DMS153 treated with DMSO at 0.1 percent for 48 hours (cell line): Measurements from ENCODE around the gene MGA.
"Not testable (repeated sequence)": the region's sequence is repeated elsewhere in the genome, so short reads cannot be mapped to it uniquely, and the experiment has no call there.

Experiments
- DNase-seq: peaks from one replicate; lab custom pipeline; 2025; ENCODE audit not compliant: unreplicated experiment; lab: John Stamatoyannopoulos, UW

MGA gene

DNA sequence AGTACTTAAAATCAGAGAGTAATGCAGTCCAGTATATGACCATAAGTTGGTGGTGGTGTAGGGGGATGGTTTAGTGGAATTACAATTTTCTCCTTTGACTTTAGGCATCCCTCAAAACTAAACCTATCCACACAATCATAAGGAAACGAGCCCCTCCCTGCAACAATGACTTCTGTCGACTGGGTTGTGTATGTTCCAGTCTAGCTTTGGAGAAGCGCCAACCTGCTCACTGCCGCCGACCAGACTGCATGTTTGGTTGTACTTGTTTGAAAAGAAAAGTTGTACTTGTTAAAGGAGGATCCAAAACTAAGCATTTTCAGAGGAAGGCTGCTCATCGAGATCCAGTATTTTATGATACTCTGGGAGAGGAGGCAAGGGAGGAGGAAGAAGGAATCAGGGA, 52.8 kb downstream of the MGA start:
- DNase-seq: no peak

DNA sequence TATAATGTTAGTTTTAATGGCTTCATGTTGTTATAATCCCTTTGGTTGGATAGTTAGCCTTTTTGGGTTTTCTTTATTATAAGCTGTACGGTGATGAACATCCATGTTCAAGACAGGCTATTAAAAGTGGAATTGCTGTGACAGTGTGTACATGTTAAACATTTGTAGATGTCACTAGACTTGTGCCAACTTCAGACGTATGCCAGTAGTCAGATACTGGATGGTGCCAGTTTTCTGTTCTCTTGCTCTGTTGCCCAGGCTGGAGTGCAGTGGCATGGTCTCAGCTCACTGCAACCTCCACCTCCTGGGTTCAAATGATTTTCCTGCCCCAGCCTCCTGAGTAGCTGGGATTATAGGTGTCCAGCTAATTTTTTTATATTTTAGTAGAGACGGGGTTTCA, 54.1 kb downstream of the MGA start:
- no peak for DNase-seq

DNA sequence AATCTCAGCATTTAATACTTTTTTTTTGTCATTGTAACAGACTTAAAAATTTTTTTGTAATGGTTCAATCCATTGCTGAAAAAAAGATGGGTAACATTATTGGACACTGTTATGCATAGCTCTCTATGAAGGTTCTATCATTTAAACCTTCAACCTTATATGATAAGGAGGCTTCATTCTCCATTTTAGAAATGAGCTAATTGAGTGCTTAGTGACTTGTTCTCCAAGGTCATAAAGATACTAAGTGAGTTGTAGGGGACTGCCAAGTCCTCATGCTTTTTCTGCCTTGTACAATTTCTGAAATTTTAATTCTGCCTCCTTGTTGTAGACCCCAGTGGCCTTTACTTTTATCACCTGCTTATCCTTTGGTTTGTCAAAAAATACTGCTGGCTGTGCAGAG, 56.7 kb downstream of the MGA start:
- no peak for DNase-seq

DNA sequence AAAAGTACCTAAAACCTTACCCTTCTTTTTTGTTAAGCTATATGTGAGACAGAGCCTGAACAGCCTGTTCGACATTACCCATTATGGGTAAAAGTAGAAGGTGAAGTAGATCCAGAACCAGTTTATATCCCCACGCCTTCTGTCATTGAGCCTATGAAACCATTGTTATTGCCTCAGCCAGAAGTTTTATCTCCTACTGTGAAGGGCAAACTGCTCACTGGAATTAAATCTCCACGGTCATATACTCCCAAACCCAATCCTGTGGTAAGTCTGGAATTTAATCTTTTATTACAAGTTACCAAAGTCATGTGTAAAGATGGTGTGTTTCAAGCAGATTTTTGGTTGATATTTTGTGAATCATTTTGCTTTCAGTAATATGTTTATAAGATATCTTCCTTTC, 66.9 kb downstream of the MGA start:
- DNase-seq: no peak

DNA sequence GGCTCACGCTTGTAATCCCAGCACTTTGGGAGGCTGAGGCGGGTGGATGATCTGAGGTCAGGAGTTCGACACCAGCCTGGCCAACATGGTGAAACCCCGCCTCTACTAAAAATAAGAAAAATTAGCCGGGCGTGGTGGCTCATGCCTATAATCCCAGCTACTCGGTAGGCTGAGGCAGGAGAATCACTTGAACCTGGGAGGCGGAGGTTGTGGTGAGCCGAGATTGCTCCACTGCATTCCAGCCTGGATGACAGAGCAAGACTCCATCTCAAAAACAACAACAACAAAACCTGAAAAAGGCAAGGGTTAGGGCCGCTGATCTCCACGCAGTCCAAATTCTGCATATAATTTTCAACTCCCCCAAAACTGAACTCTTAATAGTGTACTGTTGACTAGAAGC, 67.9 kb downstream of the MGA start:
- DNase-seq: not testable (repeated sequence)

DNA sequence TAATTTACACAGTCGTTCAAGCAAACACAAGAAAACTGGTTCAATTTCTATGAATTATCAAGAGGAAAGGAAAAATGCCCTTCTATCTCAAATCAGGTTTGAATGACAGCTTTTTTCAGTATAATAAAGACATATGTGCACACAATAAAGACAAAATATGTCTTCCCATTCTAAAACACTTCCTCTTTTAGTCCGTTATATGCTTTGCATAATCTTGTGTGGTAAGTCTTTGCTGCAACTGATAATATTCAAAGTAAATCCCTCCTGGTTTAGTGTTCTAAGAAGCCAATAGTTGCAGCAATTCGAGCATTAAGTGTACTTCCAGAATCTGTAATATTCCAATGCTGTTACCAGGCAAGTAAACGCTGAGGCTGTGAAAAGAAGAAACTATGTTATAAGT, 70.3 kb downstream of the MGA start:
- DNase-seq: no peak

DNA sequence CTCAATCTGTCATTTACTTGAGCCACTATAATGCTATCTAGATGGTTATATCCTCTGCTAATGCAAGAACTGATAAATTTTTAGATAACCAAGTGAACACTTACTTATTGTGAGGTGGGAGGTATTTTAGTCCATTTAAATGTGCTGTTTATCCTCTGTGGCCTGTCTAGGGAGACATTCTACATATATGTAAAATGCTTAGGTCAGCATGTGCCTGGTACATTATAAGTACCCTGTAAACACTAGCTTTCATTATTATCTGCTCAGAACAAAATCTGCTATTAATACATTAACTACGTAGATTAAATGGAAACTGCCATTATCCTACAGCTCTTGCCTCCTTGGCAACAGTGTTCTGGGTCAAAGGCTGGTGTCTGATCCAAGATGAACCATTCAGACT, 72.3 kb downstream of the MGA start:
- DNase-seq: no peak

DNA sequence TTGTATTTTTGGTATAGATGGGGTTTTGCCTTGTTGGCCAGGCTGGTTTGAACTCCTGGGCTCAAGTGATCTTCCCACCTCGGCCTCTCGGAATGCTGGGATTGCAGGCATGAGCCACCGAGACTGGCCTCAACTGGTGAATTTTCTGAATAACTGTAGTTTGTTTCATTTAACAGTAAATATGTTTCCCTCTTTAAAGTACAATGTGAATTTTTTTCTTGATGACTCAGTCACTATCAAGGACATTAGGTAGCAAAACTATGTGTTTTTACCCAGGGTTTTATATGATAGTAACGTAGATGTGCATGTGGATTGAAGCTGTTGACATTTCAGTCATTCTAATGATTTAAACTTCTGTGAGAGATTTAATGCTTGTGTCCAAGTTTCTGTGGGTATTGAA, 73.9 kb downstream of the MGA start:
- no peak for DNase-seq

DNA sequence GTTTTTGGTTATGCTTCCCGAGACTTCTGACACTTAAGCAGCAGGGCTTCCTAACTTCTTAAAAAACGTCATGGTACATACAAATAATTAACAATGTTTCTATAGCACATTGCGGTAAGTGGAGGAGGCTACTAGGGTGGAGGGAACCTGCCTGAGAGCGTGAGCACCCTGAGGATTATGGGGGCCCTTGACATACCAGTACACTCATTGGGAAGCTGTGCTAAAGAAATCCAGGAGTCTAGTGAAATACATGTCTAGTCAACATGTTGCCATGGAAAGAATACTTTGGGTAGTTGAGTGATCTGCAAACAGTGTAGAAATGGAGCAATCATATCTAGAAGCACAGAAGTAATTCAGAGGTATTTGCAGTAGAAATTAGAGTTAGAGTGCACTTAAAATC, 74.8 kb downstream of the MGA start:
- DNase-seq: no peak

DNA sequence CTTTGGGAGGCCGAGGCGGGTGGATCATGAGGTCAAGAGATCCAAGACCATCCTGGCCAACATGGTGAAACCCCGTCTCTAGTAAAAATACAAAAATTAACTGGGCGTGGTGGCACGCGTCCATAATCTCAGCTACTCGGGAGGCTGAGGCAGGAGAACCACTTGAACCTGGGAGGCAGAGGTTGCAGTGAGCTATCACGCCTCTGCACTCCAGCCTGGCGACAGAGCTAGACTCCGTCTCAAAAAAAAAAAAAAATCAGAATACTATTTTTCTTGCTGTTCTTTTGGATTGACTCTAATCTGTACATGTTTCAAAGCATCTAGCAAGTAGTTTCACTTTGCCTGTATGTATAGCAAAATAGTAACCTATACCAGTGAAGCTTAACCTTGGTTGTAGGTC, 75.3 kb downstream of the MGA start:
- DNase-seq: not testable (repeated sequence)

DNA sequence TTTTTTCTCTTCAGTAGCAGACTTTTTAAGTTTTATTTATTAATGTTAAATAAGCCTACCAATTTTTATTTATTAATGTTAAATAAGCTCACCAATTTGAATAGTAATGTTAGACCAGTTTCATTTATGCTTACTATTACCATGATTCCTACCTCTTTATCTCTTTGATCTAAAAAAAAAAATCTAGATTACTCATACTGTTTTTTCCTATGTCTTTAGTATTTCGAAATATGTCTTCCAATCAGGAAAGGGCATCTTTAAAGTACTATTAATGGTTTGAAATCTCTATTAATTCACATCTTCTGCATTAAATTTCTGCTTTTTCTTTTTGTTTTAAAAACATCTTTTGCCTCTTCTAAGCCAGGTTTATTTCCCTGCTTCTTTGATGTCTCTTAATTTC, 86.6 kb downstream of the MGA start:
- DNase-seq: no peak

DNA sequence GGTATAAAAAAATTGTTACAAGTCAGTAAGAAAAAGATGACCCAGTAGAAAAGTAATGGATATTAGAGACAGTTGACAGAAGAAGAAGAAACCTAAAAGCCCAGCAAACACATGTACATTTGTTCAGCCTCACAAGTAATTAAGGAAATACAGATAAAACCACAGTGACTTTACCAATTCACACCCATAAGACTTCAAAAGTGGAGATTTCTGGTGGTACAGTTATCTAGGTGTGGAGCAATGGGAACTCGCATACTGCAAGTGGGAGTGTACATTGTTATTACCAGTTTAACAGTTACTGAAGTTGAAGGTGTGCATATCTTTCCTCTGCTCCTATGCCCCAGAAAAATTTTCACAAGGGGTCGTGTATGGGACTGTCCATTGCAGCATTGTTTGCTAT, 96.0 kb downstream of the MGA start:
- no peak for DNase-seq

DNA sequence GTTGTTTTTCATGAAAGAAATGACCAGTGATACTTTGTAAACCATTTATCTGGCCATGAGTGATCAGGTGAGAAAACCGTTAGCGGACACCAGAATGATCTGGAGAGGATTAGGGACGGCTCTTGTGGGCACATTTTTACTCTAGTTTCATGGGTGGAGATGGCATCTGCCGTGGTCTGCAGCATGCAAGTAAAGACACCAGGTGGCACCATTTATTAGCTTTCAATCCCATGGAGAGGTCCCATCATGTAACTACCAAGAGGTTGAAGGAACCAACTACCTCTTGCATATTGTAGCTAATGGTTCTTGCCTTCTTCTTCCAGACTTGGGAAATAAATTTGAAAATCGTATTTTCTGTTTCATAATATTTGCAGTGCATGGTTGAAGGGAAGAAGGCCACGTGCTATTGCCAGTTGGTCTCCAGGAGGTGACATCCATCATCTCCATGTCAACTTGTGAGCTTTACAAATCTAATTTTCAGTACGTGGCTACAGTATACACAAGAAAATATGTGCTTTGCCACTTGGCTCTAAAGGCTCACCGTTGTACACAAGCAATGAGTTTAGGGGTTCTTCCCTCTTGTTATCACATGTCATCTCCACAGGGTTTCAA, 112.6 kb downstream of the MGA start:
- DNase-seq: peak; percentile 4

DNA sequence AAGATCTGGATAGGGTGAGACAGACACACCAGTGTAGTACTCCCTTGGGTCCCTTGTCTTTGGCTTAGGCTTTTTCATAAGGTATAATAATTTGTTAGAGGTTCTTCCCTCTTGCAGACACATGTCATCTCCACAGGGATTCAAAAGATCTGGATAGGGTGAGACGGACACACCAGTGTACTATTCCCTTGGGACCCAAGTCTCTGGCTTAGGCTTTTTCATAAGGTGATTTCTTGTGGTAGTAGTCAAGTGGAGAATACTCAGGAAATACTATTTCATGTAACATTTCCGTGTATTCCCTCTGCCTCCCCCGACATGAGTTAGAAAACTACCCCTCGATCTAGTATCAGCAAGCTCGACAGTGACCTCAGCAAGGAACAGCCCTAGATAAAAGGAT, 113.1 kb downstream of the MGA start:
- DNase-seq: no peak

DNA sequence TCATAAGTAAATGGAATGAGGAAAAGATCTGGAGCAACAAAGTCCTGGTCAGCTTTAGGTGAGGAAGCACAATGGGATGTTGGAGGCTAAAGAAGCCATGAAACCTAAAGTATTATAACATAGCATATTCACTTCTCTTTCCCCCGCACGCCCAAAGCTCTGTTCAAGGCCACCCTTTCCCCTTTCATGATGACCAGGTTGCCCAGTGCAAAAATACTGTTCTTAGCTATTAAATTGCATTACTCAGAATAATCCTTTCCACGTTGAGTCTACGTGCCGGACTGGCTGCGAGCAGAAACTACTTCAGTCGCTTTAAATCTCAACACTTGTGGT, 113.5 kb downstream of the MGA start:
- peak; percentile 22 for DNase-seq

DNA sequence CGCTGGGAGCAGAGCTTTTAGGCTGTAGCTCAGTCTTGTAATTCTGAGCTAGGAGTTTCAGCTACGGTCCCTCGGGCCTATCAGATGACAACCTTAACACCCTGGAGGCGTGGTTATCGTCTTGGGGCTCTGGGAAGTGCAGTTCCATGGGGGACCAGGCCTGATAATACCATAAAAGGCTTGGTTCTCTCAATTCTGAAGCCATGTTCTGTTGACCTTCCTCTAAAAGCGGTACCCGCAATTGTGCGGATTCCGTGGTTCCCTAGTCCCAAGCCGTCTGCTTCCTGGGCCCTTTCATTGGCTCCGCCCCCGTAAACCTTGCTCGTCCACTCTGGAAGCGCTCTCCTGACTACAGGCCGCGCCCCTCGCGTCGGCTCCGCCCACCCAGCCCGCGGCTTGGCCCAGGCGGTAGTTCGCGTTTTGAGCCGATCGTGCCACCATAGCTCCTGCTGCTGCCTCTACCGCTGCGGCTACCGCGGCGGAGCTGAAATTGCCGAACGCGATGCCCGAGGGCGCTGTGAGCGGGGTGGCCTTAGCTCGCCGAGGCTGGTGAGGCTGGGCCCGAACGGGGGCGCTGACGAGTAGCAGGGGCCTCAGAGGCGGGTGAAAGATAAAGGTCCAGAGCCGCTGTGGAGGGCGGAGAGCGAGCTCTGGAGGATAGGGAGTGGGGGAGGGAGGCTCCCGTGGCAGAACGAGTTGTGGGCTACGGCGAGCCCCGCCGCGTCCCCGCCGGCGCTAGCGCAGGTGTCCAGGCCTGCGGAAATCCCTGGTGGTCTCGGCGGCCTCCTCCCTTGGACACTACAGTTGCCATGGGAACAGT, 114.1 kb downstream of the MGA start, which contains the start of gene MAPKBP1:
TSS of gene MAPKBP1 (plus strand) at position 423 of the 820 bp plus-strand sequence. CDS start 792 bp downstream, outside the sequence.
- peak; percentile 64 for DNase-seq

DNA sequence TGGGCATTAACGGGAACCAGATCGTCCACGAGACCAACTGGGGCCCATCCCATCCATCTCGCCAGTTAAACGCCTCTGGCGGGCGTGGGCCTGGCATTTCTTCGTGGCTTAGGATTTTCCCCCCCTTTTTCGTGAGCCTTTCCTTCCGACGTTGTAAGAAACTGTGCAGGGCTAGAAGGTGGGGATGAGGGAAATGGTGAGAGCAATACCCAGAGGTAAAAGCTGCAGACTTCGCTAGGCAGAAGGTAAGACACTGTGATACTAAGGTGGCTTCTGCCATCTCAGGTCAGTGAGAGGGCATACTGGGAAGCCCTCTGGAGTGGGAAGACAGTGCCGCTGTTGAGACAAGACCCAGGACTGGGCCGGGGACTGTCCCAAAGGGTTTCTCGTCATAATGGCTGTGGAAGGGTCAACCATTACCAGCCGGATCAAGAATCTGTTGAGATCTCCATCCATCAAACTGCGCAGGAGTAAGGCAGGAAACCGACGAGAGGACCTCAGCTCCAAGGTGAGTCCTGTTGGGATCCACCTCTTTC, 114.7 kb downstream of the MGA start:
- DNase-seq: no peak

DNA sequence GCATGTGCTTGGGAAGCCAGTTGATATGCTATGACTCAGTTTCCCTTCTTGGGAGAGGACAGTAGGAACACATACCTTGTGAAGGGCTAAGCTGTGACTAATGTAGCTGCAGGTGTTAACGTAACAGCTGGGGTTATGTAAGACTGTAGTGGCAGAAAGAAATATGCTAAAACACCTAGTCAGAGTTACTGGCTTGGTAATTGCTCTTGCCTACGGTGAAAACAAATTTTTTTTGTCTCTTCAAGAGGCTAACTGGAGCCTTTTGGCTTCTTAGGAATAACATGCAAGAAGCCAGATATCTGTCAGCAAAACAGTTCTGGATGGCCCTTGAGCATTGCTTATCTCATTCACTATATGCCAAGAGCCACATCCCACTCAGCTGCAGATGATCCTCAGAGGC, 115.4 kb downstream of the MGA start:
- no peak for DNase-seq

DNA sequence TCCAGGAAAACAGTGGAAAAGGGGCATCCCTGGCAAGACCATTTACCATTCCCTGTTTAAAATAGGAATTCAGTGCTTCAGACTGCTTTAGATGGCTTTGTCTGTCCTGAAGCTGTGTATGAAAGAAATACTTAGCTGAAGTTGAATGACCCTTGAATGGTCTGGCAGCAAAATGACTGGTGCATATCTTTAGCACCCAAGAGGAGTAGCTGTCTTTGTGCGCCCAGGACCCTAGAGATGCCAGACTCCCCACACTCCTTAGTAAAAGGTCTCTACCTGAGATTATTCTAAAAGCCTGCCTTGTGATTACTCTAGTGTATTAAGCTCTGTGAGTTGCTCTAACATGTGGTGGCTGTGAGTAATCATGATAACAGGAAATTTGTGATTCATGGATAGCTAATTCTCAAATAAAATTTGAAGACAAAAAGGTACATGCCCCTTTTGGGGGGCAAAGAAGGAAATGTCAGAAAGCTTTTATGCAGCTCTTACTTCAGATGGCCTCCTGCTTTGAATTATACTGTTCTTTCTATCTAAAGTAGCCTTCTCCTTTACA, 117.3 kb downstream of the MGA start:
- no peak for DNase-seq

DNA sequence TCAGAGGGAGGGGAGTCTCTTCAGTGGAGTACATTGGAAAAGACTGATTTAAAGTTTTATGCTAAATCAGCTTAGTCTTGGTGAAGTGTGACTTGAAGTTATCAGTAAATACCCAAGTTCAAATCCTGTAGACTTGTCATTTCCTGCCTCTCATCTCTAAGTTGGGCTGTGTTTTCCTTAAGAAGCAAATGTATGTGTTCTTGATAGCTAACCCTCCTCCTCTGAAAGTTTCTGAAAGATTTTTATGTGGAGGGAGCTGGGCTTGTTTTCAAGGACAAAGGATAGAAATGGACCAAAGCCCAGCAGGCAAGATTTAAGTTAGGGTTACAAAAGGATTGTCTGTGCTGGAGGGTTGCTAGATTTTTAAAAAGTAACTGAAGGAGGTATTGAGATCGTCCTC, 118.3 kb downstream of the MGA start:
- no peak for DNase-seq

DNA sequence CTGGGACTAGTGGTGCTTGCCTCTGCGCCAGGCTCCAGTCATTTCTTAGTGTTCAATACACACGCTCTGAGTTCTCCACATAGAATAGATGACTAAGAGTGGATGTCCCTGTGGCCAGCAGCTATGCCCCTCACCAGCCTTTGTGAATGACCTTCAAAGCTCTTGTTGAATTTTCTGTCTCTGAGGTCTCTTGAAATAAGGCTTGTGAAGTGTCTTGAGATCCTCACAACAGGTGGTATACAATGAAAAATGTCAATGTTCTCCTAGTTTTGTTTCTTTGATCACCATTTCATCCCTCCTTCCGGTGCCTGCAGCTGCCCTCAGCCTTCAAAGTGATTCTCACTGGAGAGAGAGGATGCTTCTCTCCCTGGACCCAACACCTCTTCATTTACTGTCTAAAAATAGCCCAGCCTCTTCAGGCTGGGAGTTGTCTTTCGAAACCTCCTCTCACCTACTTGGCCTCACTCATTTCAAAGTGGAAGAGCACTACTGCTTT, 119.5 kb downstream of the MGA start:
- DNase-seq: no peak

DNA sequence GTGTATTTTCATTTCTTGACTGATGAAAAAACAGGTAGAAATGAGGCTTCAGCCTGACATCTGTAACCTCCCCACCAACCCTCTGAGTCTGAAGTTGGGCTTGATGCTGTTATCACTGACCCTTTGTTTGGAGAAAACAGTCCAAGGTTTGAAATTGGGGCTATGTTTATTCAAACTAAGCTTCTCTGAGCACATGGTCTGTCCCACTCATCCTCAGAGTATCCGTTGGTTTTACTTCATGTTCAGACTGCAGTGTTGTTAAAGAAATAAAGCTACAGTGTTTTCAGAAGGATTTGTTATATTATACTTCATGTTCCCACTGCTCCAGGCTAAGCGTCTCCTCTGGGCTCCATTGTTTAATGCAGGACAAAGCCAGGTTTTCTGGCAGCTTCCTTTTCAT, 120.1 kb downstream of the MGA start:
- no peak for DNase-seq
